HG03060 (cell line): ENCODE results near the gene OR5T3.
"Not testable (repeated sequence)": the region's sequence is repeated elsewhere in the genome, so short reads cannot be mapped to it uniquely, and the experiment has no call there.

Source experiments
- ATAC-seq: cut with Tn5 transposase; IDR thresholded peaks from one replicate; pipeline ENCODE4 v1.9.1; 2021; ENCODE audit warnings: low read depth, moderate number of reproducible peaks; ENCODE audit not compliant: unreplicated experiment

Gene OR5T3

GRCh38 chr11:56251954-56252353 is at the start of gene OR5T3:
Gene OR5T3 (plus strand): TSS chr11:56252254. CDS start chr11:56252254, 0 bp downstream.
- ATAC-seq: no peak

GRCh38 chr11:56207790-56208189 is 44.3 kb upstream of the OR5T3 start:
- ATAC-seq: no peak

GRCh38 chr11:56214537-56214936 is 37.5 kb upstream of the OR5T3 start:
- no peak for ATAC-seq

- not testable (repeated sequence) for ATAC-seq
Measured at GRCh38 chr11:56219735-56220134, 32.3 kb upstream of the OR5T3 start.

GRCh38 chr11:56234155-56234554 is 17.9 kb upstream of the OR5T3 start, which contains the start of gene OR5T2:
Gene OR5T2 (minus strand): TSS chr11:56234255. CDS start chr11:56233062, 1,193 bp downstream.
- ATAC-seq: no peak

GRCh38 chr11:56271092-56271491 is 19.0 kb downstream of the OR5T3 start:
- no peak for ATAC-seq

- no peak for ATAC-seq
Measured at GRCh38 chr11:56273854-56274253, 21.8 kb downstream of the OR5T3 start, which contains the start of gene OR5T1. Gene OR5T1 (plus strand): TSS chr11:56274154. CDS start chr11:56275639, 1,485 bp downstream.

GRCh38 chr11:56292154-56292553 is 40.1 kb downstream of the OR5T3 start, which contains the start of gene OR8H1:
Gene OR8H1 (minus strand): TSS chr11:56292254. CDS start chr11:56291062, 1,192 bp downstream.
- no peak for ATAC-seq

GRCh38 chr11:56296898-56297297 is 44.8 kb downstream of the OR5T3 start:
- ATAC-seq: no peak
